Ascending aorta (tissue), 2 donors: ENCODE data around the gene SRPK1. TPM values are rescaled to one million over a fixed set of nuclear protein-coding genes. Genes with fewer than 3 reads are reported as not detected.

Experiments
- DNase-seq, 2 donors: peaks; one replicate each; pipeline ENCODE4 v3.0.0-alpha.2; 2019; ENCODE audit warnings: low spot score in 2 of 2
- H3K27ac ChIP-seq, 2 donors: fragments of 200-600 bp; sonication (generic); one replicate each; pipeline ENCODE4 v1.5.1; 2016 to 2017; ENCODE audit warnings: mild to moderate bottlenecking in 1 of 2
- H3K27me3 ChIP-seq: fragments of 200-600 bp; sonication (generic); one replicate; pipeline ENCODE4 v1.5.1; 2017
- H3K36me3 ChIP-seq, 2 donors: fragments of 200-600 bp; sonication (generic); one replicate each; pipeline ENCODE4 v1.5.1; 2016
- H3K4me1 ChIP-seq, 2 donors: fragments of 200-600 bp; sonication (generic); one replicate each; pipeline ENCODE4 v1.5.1; 2016 to 2017; ENCODE audit warnings: mild to moderate bottlenecking in 1 of 2
- H3K4me3 ChIP-seq, 2 donors: fragments of 200-600 bp; sonication (generic); one replicate each; pipeline ENCODE4 v1.5.1; 2016 to 2017; ENCODE audit warnings: mild to moderate bottlenecking in 1 of 2
- H3K9me3 ChIP-seq, 2 donors: fragments of 200-600 bp; sonication (generic); one replicate each; pipeline ENCODE4 v1.5.1; 2016
- intact Hi-C: fragments of 100-400 bp; cut with DNase I; formaldehyde crosslinking; loops from one replicate; pipeline ENCODE4 v1.15.1; 2023
- total RNA-seq: library from RNA; depleted of rRNA; stranded (reverse); fragments of >200 nt; gene quantifications from one replicate; pipeline ENCODE4 v1.1.0, GENCODE V29; 2016
- TF ChIP-seq, protein P1 (sequence below), 3 experiments: fragments of 200-600 bp in 2 of 3; fragments of 450-650 bp in 1 of 3; sonication (generic) in 2 of 3; IDR thresholded peaks; one replicate each; pipeline ENCODE4 v1.5.1; 2016 to 2019; ENCODE audit warnings: antibody characterized with exemption in 3 of 3, mild to moderate bottlenecking in 1 of 3, moderate library complexity in 1 of 3

Gene SRPK1
- total RNA-seq, 1 donor from 2014 or later = 16.2 TPM

DNA sequence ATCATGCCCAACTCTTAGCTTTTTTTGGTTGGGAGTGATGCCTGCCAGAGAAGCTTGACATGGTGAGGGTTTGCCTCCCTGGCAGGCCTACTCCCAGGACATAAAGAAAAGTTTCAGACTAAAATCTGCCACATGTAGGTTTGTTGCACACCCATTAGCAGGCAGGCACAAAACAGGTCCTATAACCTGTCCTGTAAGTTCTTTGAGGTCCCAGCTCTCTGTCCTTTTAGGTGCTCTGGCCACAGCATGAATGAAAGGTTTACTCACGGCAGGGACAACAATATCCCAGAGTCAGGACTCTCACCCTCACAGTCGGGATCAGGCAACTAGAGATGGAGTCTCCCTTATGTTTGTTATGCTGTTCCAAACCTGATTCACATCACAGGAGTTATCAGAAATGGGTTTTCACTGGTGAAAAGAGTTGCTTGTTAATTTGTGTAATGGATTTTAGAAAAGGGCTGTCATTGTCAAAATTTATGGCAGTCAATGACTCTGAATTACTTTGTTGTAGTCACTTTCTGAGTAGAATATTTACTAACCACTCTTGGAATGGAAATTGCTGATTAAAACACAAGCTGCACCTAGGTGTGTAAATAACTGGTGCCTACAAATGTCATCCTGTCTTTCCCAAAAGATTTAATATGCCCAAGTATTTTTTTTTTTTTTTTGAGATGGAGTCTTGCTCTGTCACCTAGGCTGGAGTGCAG, 5.8 kb upstream of the SRPK1 start:
- intact Hi-C loops = loop anchor here (10.0 kb wide), 1 partner anchor 168 kb away; no protein-coding TSS in a partner anchor

GRCh38 chr6:35925961-35926360, 5.1 kb upstream of the SRPK1 start:
- peaks cover 0 to 2% of the 10 kb centered on the region in 2 donors for H3K4me1 ChIP-seq
- intact Hi-C loops = loop anchor here (10.0 kb wide), 1 partner anchor 169 kb away; no protein-coding TSS in a partner anchor
- no peaks in the 10 kb centered on the region for H3K27me3 ChIP-seq
- no peaks in the 10 kb centered on the region for H3K9me3 ChIP-seq
- TF ChIP-seq, protein P1, sequence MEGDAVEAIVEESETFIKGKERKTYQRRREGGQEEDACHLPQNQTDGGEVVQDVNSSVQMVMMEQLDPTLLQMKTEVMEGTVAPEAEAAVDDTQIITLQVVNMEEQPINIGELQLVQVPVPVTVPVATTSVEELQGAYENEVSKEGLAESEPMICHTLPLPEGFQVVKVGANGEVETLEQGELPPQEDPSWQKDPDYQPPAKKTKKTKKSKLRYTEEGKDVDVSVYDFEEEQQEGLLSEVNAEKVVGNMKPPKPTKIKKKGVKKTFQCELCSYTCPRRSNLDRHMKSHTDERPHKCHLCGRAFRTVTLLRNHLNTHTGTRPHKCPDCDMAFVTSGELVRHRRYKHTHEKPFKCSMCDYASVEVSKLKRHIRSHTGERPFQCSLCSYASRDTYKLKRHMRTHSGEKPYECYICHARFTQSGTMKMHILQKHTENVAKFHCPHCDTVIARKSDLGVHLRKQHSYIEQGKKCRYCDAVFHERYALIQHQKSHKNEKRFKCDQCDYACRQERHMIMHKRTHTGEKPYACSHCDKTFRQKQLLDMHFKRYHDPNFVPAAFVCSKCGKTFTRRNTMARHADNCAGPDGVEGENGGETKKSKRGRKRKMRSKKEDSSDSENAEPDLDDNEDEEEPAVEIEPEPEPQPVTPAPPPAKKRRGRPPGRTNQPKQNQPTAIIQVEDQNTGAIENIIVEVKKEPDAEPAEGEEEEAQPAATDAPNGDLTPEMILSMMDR (IDR thresholded peaks at IDR 0.05) = no peak
- no peak overlapping the region for H3K4me3 ChIP-seq
- no peaks in the 10 kb centered on the region for H3K36me3 ChIP-seq
- no peak for DNase-seq
- H3K27ac ChIP-seq = no peak overlapping the region

More for the DNA sequence above, 5.8 kb upstream of the SRPK1 start:
- Histone ChIP-seq H3K27ac (no peak overlapping the region), H3K4me3 (no peak overlapping the region), H3K9me3 (no peaks in the 10 kb centered on the region), H3K36me3 (no peaks in the 10 kb centered on the region), H3K27me3 (no peaks in the 10 kb centered on the region), H3K4me1 (peaks cover 0 to under 1% of the 10 kb centered on the region in 2 donors)
- TF ChIP-seq, protein P1 (IDR thresholded peaks at IDR 0.05) = no peak
- no peak for DNase-seq

- Histone ChIP-seq H3K4me1 (peaks cover 0 to 2% of the 10 kb centered on the region in 2 donors), H3K27ac (no peak overlapping the region), H3K36me3 (no peaks in the 10 kb centered on the region), H3K9me3 (no peaks in the 10 kb centered on the region), H3K27me3 (no peaks in the 10 kb centered on the region), H3K4me3 (no peak overlapping the region)
- TF ChIP-seq, protein P1 (IDR thresholded peaks at IDR 0.05) = no peak
- intact Hi-C loops = loop anchor here (5.0 to 10.0 kb wide), 2 partner anchors 171 to 273 kb away; partner anchors contain the start of gene BRPF3
- DNase-seq = no peak
These were observed 3.2 kb upstream of the SRPK1 start for GRCh38 chr6:35924146-35924545.

DNA sequence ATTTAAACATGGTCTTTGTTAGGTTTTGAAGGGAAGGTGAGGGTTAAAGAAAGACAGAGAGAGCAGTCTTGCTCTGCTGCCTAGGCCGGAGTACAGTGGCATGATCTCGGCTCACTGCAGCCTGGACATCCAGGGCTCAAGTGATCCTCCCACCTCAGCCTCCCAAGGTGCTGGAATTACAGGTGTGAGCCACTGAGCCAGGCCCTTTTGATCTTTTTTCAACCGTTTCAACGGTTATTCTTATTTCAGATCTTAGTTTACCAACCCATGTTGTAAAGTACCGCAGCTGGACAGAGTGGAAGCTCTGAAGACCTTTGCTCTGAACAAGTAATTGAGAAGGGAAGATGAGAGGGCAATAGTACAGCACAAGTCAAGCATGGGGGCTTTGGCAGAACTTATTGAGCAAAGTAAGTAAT, 1.2 kb upstream of the SRPK1 start:
- peak overlapping the region in 1 of 2 donors; percentile 83 for H3K4me3 ChIP-seq
- peaks cover 0 to 2% of the 10 kb centered on the region in 2 donors for H3K4me1 ChIP-seq
- no peak for DNase-seq
- intact Hi-C loops = loop anchor here (5.0 to 10.0 kb wide), 2 partner anchors 173 to 275 kb away; partner anchors contain the start of gene BRPF3
- H3K27ac ChIP-seq = no peak overlapping the region
- H3K9me3 ChIP-seq = no peaks in the 10 kb centered on the region
- TF ChIP-seq, protein P1 (IDR thresholded peaks at IDR 0.05) = no peak
- H3K27me3 ChIP-seq = no peaks in the 10 kb centered on the region
- H3K36me3 ChIP-seq = no peaks in the 10 kb centered on the region

DNA sequence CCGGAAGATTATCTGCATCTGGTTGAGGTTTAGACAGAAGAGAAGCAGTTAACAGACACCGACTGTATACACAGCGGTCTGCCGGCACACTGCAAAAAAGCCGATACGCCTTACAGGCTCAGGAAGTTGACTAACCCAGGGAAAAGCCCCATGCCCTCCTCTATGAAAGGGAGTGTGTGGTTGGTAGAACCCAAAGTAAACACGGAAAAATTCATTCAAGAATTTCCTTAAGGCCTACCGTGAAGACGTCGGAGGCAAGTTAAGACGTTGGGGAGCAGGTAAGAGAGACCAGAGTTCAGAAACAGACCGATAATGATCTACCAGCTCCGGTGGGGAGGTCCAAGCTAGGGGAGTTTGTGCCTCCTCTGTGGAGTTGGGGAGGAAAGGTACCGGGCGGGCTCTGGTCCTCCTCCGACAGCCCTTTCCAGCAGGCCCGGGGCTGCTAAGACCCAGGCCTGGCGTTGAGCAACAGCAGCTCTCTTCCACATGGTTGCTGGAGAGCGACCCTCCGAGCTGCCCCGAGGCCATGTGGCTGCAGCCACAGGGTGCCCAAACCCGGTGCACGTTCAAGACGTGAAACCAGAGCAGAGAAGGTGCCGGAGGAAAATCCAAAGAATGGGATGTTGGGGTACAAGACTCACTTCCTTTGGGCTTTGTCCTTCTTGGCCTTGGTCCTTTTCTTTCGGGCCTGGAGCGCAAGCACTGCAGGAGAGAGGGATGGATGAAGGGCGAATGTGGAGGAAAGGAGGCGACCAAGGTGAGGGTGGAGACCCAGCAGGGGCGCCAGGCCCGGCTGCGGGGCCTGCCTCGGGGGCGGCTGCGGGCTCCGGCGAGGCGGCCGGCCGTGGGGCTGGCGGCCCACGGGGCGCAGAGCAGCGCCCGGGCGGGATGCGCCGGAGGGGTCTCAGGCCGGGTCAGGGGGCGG, 809 bp downstream of the SRPK1 start:
- no peak for DNase-seq
- H3K27me3 ChIP-seq = no peaks in the 10 kb centered on the region
- peak overlapping the region; percentile 83 to 89 for H3K4me3 ChIP-seq
- H3K4me1 ChIP-seq = peaks cover 0 to 2% of the 10 kb centered on the region in 2 donors
- TF ChIP-seq, protein P1 (IDR thresholded peaks at IDR 0.05) = no peak
- no peaks in the 10 kb centered on the region for H3K36me3 ChIP-seq
- H3K9me3 ChIP-seq = no peaks in the 10 kb centered on the region
- intact Hi-C loops = loop anchor here (5.0 to 10.0 kb wide), 2 partner anchors 175 to 277 kb away; partner anchors contain the start of gene BRPF3
- peak overlapping the region; percentile 70 to 80 for H3K27ac ChIP-seq
